Stomach (tissue), 9 donors: Measurements from ENCODE around the gene PDE4C. TPM values are rescaled to one million over a fixed set of nuclear protein-coding genes. Genes with fewer than 3 reads are reported as not detected.

Experiments
- DNase-seq, 2 donors: peaks; one replicate each; pipeline versions ENCODE4 v3.0.0 to v3.0.0-alpha.2; 2013 to 2019
- H3K27ac ChIP-seq, 5 donors: fragments of 200-600 bp in 4 of 5; sonication (generic) in 4 of 5; one replicate each; pipeline ENCODE4 v1.5.1; 2013 to 2019; ENCODE audit warnings: mild to moderate bottlenecking in 1 of 5, moderate library complexity in 1 of 5
- H3K27me3 ChIP-seq, 3 donors: fragments of 200-600 bp; sonication (generic); one replicate each; pipeline ENCODE4 v1.5.1; 2017 to 2019; ENCODE audit warnings: mixed run types in 1 of 3
- H3K36me3 ChIP-seq, 4 donors: fragments of 200-600 bp; sonication (generic); 1 replicate in 3 of 4; 2 replicates in 1 of 4; pipeline ENCODE4 v1.5.1; 2016 to 2019
- H3K4me1 ChIP-seq, 4 donors: fragments of 200-600 bp; sonication (generic); one replicate each; pipeline ENCODE4 v1.5.1; 2016 to 2019
- H3K4me3 ChIP-seq, 4 donors: fragments of 200-600 bp; sonication (generic) in 3 of 4; one replicate each; pipeline ENCODE4 v1.5.1; 2016 to 2019; ENCODE audit warnings: mild to moderate bottlenecking in 1 of 4
- H3K9me3 ChIP-seq, 4 donors: fragments of 200-600 bp; sonication (generic); one replicate each; pipeline ENCODE4 v1.5.1; 2016 to 2019
- CTCF ChIP-seq, 7 experiments: fragments of 450-650 bp in 4 of 7; fragments of 200-600 bp in 3 of 7; sonication (generic) in 3 of 7; IDR thresholded peaks; one replicate each; pipeline ENCODE4 v1.5.1; 2016 to 2019; ENCODE audit warnings: antibody characterized with exemption in 7 of 7, control low read depth in 2 of 7, mild to moderate bottlenecking in 1 of 7
- EP300 ChIP-seq: sonication (generic); formaldehyde crosslinking; IDR thresholded peaks from one replicate; pipeline ENCODE4 v1.6.1; 2017; ENCODE audit warnings: antibody characterized with exemption
- POLR2A ChIP-seq, 4 donors: fragments of 450-650 bp; IDR thresholded peaks; one replicate each; pipeline ENCODE4 v1.6.1; 2016; ENCODE audit warnings: antibody characterized with exemption in 4 of 4, control low read depth in 2 of 4, mild to moderate bottlenecking in 1 of 4, moderate library complexity in 1 of 4
- POLR2AphosphoS5 ChIP-seq, 3 donors: sonication (generic); formaldehyde crosslinking; IDR thresholded peaks; one replicate each; pipeline ENCODE4 v1.6.1; 2016; ENCODE audit warnings: antibody characterized with exemption in 3 of 3
- WGBS, 5 donors: extraction: QIAGEN DNeasy Blood & Tissue Kit in 3 of 5; methylation state at CpG; one replicate each; pipeline versions ENCODE4 v1.1.5 to v1.1.7; 2013 to 2018; 5-methylcytosine and 5-hydroxymethylcytosine counted together
- intact Hi-C: fragments of 100-400 bp; cut with DNase I; formaldehyde crosslinking; loops from one replicate; pipeline ENCODE4 v1.15.1; 2023; ENCODE audit warnings: low total_unique reads
- polyA plus RNA-seq, 3 donors: library from polyadenylated mRNA; stranded (reverse); fragments of 200-250 nt; gene quantifications; one replicate each; pipeline ENCODE4 v1.2.3, GENCODE V29; 2013
- total RNA-seq, 5 donors: library from RNA; depleted of rRNA; stranded (reverse); fragments of >200 nt; gene quantifications; one replicate each; pipeline versions ENCODE4 v1.1.0 to v1.2.3, GENCODE V29; 2014 to 2016
- donor health status: healthy with polysubstance abuse.
- donor health status: Bipolar disorder and iron deficiency.
- donor health status: healthy.

PDE4C gene
- total and polyA plus RNA-seq, 8 donors = 0.87 to 25.4 (median 7.0) TPM; not detected in 2

- Histone ChIP-seq H3K27ac (no peak overlapping the region), H3K9me3 (no peaks in the 10 kb centered on the region), H3K36me3 (no peaks in the 10 kb centered on the region), H3K4me1 (peaks cover 0 to 10% (median 6%) of the 10 kb centered on the region in 4 donors), H3K27me3 (peaks cover 0 to 13% (median 0%) of the 10 kb centered on the region in 3 donors), H3K4me3 (no peak overlapping the region)
- no peak for DNase-seq
- intact Hi-C loops = loop anchor here (5.0 kb wide), 2 partner anchors 38 to 138 kb away; no protein-coding TSS in a partner anchor
- WGBS, 5 donors = 83 to 96% (median 93%) methylated on average over 4 to 5 of the region's 5 CpGs
- TF ChIP-seq CTCF (IDR thresholded peaks at IDR 0.05) (no peak), EP300 (no peak), POLR2A (IDR thresholded peaks at IDR 0.05) (no peak), POLR2AphosphoS5 (IDR thresholded peaks at IDR 0.05) (no peak)
Measured at GRCh38 chr19:18249834-18250233, 23.6 kb upstream of the PDE4C start.

GRCh38 chr19:18245297-18245696 lies 19.1 kb upstream of the PDE4C start:
- Histone ChIP-seq H3K4me3 (no peak overlapping the region), H3K27ac (no peak overlapping the region), H3K36me3 (no peaks in the 10 kb centered on the region), H3K4me1 (peaks cover 0 to 4% (median 0%) of the 10 kb centered on the region in 4 donors), H3K9me3 (no peaks in the 10 kb centered on the region), H3K27me3 (peaks cover 0 to 7% (median 0%) of the 10 kb centered on the region in 3 donors)
- WGBS, 5 donors = 66 to 76% (median 71%) methylated on average over 7 of the region's 7 CpGs
- intact Hi-C loops = no loop called here
- TF ChIP-seq EP300 (no peak), POLR2AphosphoS5 (IDR thresholded peaks at IDR 0.05) (no peak), POLR2A (IDR thresholded peaks at IDR 0.05) (no peak), CTCF (IDR thresholded peaks at IDR 0.05) (no peak)
- no peak for DNase-seq

GRCh38 chr19:18239303-18239702 lies 13.1 kb upstream of the PDE4C start:
- no peak overlapping the region for H3K27ac ChIP-seq
- H3K4me3 ChIP-seq = no peak overlapping the region
- intact Hi-C loops = no loop called here
- H3K9me3 ChIP-seq = no peaks in the 10 kb centered on the region
- H3K4me1 ChIP-seq = no peaks in the 10 kb centered on the region
- 32 to 36% (median 35%) methylated on average over 12 of the region's 12 CpGs for WGBS, 5 donors
- TF ChIP-seq EP300 (no peak), CTCF (IDR thresholded peaks at IDR 0.05) (no peak), POLR2AphosphoS5 (IDR thresholded peaks at IDR 0.05) (no peak), POLR2A (IDR thresholded peaks at IDR 0.05) (no peak)
- H3K27me3 ChIP-seq = peaks cover 0 to 52% (median 9%) of the 10 kb centered on the region in 3 donors
- no peaks in the 10 kb centered on the region for H3K36me3 ChIP-seq
- no peak for DNase-seq

GRCh38 chr19:18234194-18234593 lies 8.0 kb upstream of the PDE4C start:
- no peak overlapping the region for H3K4me3 ChIP-seq
- H3K27ac ChIP-seq = no peak overlapping the region
- 32 to 49% (median 36%) methylated on average over 6 of the region's 6 CpGs for WGBS, 5 donors
- H3K4me1 ChIP-seq = peaks cover 0 to 12% (median 2%) of the 10 kb centered on the region in 4 donors
- intact Hi-C loops = no loop called here
- no peaks in the 10 kb centered on the region for H3K36me3 ChIP-seq
- peaks cover 4 to 13% (median 13%) of the 10 kb centered on the region in 4 donors for H3K9me3 ChIP-seq
- peaks cover 14 to 87% (median 43%) of the 10 kb centered on the region in 3 donors for H3K27me3 ChIP-seq
- no peak for DNase-seq
- TF ChIP-seq POLR2AphosphoS5 (IDR thresholded peaks at IDR 0.05) = no peak
- TF ChIP-seq EP300 = no peak
- TF ChIP-seq CTCF (IDR thresholded peaks at IDR 0.05) = no peak
- no peak for TF ChIP-seq POLR2A (IDR thresholded peaks at IDR 0.05)
